Measurements from ENCODE around the gene SERGEF.

The SERGEF gene

DNA sequence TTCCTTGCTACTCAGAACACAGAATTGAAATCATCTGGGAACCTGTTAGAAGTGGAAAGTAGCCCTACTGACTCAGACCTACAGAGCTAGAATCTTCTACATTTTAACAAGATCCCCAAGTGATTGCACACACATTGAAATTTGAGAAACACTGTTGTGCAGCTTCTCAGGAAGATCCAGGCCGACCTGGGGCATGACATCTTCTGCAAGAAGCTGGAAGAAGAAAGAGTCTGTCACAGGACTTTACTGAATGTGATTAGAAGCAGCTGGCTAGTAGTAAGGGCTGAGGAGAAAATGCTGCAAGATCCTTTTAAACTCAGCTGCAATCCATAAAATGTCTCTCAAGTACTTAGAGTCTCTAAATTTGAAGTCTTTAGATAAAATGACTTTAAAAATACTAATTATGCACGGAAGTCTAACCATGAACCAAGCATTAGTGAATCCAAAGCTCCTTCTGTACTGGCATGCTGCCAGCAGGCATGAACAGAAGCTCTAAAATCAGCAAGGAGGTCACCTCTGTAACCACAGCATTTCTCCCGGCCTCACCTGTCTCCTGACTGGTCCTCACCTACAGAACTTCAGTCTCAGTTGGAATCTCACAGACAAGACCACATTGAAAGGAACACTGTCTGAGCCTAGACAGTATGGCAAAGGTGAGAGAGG lies 85.0 kb downstream of the SERGEF start:
- DNase-seq (ENCODE audit: low read depth, low spot score): peak; percentile 41
- TF ChIP-seq, protein P1, sequence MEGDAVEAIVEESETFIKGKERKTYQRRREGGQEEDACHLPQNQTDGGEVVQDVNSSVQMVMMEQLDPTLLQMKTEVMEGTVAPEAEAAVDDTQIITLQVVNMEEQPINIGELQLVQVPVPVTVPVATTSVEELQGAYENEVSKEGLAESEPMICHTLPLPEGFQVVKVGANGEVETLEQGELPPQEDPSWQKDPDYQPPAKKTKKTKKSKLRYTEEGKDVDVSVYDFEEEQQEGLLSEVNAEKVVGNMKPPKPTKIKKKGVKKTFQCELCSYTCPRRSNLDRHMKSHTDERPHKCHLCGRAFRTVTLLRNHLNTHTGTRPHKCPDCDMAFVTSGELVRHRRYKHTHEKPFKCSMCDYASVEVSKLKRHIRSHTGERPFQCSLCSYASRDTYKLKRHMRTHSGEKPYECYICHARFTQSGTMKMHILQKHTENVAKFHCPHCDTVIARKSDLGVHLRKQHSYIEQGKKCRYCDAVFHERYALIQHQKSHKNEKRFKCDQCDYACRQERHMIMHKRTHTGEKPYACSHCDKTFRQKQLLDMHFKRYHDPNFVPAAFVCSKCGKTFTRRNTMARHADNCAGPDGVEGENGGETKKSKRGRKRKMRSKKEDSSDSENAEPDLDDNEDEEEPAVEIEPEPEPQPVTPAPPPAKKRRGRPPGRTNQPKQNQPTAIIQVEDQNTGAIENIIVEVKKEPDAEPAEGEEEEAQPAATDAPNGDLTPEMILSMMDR (IDR thresholded peaks at IDR 0.05; ENCODE audit: insufficient read depth, low read length, missing control alignments): no peak
- CTCF ChIA-PET: interaction anchor here (0.9 kb wide), 1 partner anchor 45 kb away, joined by 4 read pairs; no protein-coding TSS in a partner anchor
- H3K4me3 ChIP-seq (ENCODE audit: low read depth, low read length): no peak overlapping the region
- POLR2A ChIA-PET: interaction anchor here (0.7 kb wide), 1 partner anchor 22 kb away, joined by 3 read pairs; no protein-coding TSS in a partner anchor

DNA sequence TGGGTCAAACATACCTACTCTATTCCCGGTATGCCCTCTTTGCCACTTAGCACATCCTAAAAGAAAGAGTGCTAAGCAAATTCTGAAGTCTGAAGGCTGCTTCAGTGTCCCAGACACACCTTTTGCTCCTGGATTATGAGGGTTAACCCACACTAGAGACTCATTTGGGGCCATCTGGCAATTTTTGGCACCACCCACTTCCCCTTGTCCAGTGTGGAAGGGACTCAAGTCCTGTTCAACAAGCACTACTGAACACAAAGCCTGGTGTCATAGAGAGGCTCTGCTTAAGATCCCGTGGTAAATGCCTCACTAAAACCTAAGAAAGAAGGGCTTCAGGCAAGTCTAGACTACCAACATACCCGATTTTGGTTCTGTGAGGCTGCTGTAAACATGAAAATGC lies 85.8 kb downstream of the SERGEF start:
- CTCF ChIA-PET: no interaction called here
- TF ChIP-seq, protein P1 (IDR thresholded peaks at IDR 0.05; ENCODE audit: insufficient read depth, low read length, missing control alignments): no peak
- H3K4me3 ChIP-seq (ENCODE audit: low read depth, low read length): no peak overlapping the region
- POLR2A ChIA-PET: interaction anchor here (0.7 kb wide), 1 partner anchor 23 kb away, joined by 3 read pairs; no protein-coding TSS in a partner anchor
- no peak for DNase-seq (ENCODE audit: low read depth, low spot score)

DNA sequence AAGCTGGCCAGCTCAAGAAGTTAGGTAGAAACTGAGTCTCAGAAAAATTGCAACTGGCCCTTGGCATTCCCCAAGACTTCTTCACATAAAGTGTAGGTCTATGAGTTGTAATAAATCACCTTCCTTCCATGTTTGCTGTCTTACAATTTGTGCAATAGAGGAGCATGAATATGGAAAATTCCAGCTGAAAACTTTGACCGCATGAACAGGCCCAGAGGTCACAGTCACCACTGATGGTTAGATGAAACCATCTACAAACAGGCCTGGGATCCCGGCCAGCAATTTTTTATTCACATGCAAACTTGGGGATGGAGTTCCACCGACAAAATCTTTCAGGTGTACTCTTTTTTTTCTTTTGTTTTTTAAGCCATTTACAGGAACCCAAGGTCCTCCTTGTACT lies 88.1 kb downstream of the SERGEF start:
- POLR2A ChIA-PET: no interaction called here
- CTCF ChIA-PET: no interaction called here

DNA sequence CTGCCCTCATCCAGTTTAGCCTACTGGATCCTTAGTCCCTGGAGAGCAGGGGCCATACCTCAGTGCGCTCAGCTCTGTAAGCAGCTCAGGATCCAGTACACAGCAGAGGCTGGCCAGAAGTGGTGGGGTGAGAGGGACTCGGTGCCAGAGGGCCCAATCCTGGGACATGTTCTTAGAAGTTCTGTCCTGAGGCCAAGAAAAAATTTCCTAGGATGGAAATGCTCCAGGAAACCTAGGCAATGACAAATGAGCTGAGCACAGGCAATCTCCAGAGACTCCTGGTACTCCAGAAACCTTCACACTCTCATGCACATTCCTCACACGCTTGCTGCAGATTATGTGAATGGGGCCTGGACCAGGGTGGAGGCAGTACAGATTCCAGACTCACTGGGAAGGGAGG lies 89.6 kb downstream of the SERGEF start:
- ChIA-PET POLR2A (no interaction called here), CTCF (interaction anchor here (1.6 to 2.9 kb wide), 2 partner anchors 50 to 192 kb away, joined by 4 to 8 read pairs; no protein-coding TSS in a partner anchor)
- TF ChIP-seq, protein P1 (IDR thresholded peaks at IDR 0.05; ENCODE audit: insufficient read depth, low read length, missing control alignments): no peak

More for the DNA sequence above, 88.1 kb downstream of the SERGEF start:
- DNase-seq (ENCODE audit: low read depth, low spot score): no peak
- TF ChIP-seq, protein P1 (IDR thresholded peaks at IDR 0.05; ENCODE audit: insufficient read depth, low read length, missing control alignments): no peak
- no peak overlapping the region for H3K4me3 ChIP-seq (ENCODE audit: low read depth, low read length)

DNA sequence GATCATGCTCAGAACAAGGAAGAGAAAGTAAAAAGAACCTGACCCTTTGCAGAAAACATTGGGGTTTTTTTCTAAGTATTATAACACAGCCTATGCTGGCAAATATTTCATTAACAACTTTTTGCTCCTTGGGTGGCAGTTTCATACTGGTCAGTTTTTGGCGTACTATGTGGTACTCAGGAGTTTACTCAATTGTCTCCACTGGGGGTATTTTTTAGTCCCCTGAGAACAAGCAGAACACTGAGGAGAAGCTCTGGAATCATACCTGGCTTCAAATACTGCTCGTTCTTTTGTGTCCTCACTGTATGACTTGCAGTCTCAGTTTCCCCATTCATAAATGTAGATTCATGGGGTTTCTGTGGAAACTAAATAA lies 90.4 kb downstream of the SERGEF start:
- ChIA-PET CTCF (interaction anchor here (1.6 to 2.9 kb wide), 2 partner anchors 51 to 191 kb away, joined by 4 to 8 read pairs; no protein-coding TSS in a partner anchor), POLR2A (no interaction called here)
- DNase-seq (ENCODE audit: low read depth, low spot score): no peak
- TF ChIP-seq, protein P1 (IDR thresholded peaks at IDR 0.05; ENCODE audit: insufficient read depth, low read length, missing control alignments): no peak
- no peak overlapping the region for H3K4me3 ChIP-seq (ENCODE audit: low read depth, low read length)

More for the DNA sequence above, 89.6 kb downstream of the SERGEF start:
- no peak overlapping the region for H3K4me3 ChIP-seq (ENCODE audit: low read depth, low read length)
- no peak for DNase-seq (ENCODE audit: low read depth, low spot score)

DNA sequence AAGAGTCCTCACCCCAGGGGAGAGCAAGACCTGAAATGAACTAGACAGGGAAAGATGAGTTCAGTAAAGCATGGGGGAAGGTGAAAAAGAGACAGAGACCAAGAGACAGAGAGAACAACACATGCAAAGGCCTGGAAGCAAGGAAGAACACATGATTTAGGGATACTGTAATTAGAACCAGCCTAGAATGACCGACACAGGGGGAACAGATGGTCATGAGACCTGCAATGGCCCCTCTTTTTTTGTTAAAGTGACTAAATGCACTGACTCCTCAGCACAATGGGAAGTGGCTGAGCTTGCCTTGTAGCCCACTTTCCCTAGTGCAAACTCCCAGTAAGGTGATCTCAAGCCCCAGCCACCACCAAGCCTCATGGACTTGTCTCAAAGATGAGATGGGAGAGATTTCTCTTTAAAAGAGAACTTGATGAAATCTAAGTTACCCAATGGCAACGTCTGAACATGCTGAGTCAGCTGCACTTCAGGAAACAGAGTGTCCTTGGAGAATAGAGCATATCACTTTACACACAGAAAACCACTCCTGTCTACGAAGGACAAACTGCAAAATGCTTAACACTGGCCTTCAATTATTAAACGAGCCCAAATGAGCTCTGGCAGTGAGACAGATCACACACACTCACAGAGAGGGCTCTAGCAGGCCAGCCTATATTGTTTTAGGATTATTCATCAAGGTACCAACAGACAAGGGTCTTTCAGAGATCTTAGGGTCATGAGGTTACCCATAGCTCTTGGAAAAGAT lies 91.0 kb downstream of the SERGEF start:
- ChIA-PET POLR2A (no interaction called here), CTCF (interaction anchor here (1.6 to 2.9 kb wide), 2 partner anchors 52 to 191 kb away, joined by 4 to 8 read pairs; no protein-coding TSS in a partner anchor)
- H3K4me3 ChIP-seq (ENCODE audit: low read depth, low read length): no peak overlapping the region
- TF ChIP-seq, protein P1 (IDR thresholded peaks at IDR 0.05; ENCODE audit: insufficient read depth, low read length, missing control alignments): no peak
- no peak for DNase-seq (ENCODE audit: low read depth, low spot score)

Data from AG04449 (cell line).